ENCODE results near the gene RNF13.
"Not testable (repeated sequence)": the region's sequence is repeated elsewhere in the genome, so short reads cannot be mapped to it uniquely, and the experiment has no call there.

Gene RNF13

GRCh38 chr3:149883860-149884259, 70.8 kb downstream of the RNF13 start:
- not testable (repeated sequence) for H3K9me3 ChIP-seq (ENCODE audit: control insufficient read depth, insufficient read depth, low read length); H3K4me3 ChIP-seq (ENCODE audit: low read depth, low read length); H3K27me3 ChIP-seq (ENCODE audit: control insufficient read depth, insufficient read depth, low read length)

GRCh38 chr3:149884848-149885247, 71.8 kb downstream of the RNF13 start:
- H3K36me3 ChIP-seq (ENCODE audit: control insufficient read depth, insufficient read depth, low read length); H3K27me3 ChIP-seq (ENCODE audit: control insufficient read depth, insufficient read depth, low read length); H3K4me1 ChIP-seq (ENCODE audit: control insufficient read depth, insufficient read depth, low read length); H3K9ac ChIP-seq (ENCODE audit: low read depth, low read length); H3K4me3 ChIP-seq (ENCODE audit: low read depth, low read length); H3K9me3 ChIP-seq (ENCODE audit: control insufficient read depth, insufficient read depth, low read length): not testable (repeated sequence)

More at GRCh38 chr3:149883860-149884259, 70.8 kb downstream of the RNF13 start:
- H3K9ac ChIP-seq (ENCODE audit: low read depth, low read length); H3K36me3 ChIP-seq (ENCODE audit: control insufficient read depth, insufficient read depth, low read length); H3K4me1 ChIP-seq (ENCODE audit: control insufficient read depth, insufficient read depth, low read length): not testable (repeated sequence)

- Histone ChIP-seq H3K36me3 (ENCODE audit: control insufficient read depth, insufficient read depth, low read length) (no peaks in the 10 kb centered on the region), H3K9me3 (ENCODE audit: control insufficient read depth, insufficient read depth, low read length) (no peaks in the 10 kb centered on the region), H3K4me1 (ENCODE audit: control insufficient read depth, insufficient read depth, low read length) (no peaks in the 10 kb centered on the region), H3K27me3 (ENCODE audit: control insufficient read depth, insufficient read depth, low read length) (no peaks in the 10 kb centered on the region), H3K4me3 (ENCODE audit: low read depth, low read length) (no peak overlapping the region), H3K9ac (ENCODE audit: low read depth, low read length) (no peak overlapping the region)
These were observed 73.9 kb downstream of the RNF13 start for GRCh38 chr3:149886957-149887356.

- Histone ChIP-seq H3K9ac (ENCODE audit: low read depth, low read length) (no peak overlapping the region), H3K9me3 (ENCODE audit: control insufficient read depth, insufficient read depth, low read length) (no peaks in the 10 kb centered on the region), H3K36me3 (ENCODE audit: control insufficient read depth, insufficient read depth, low read length) (no peaks in the 10 kb centered on the region), H3K4me3 (ENCODE audit: low read depth, low read length) (no peak overlapping the region), H3K27me3 (ENCODE audit: control insufficient read depth, insufficient read depth, low read length) (no peaks in the 10 kb centered on the region), H3K4me1 (ENCODE audit: control insufficient read depth, insufficient read depth, low read length) (no peaks in the 10 kb centered on the region)
These were observed 78.6 kb downstream of the RNF13 start for GRCh38 chr3:149891621-149892020.

- H3K4me1 ChIP-seq (ENCODE audit: control insufficient read depth, insufficient read depth, low read length): no peaks in the 10 kb centered on the region
- no peaks in the 10 kb centered on the region for H3K36me3 ChIP-seq (ENCODE audit: control insufficient read depth, insufficient read depth, low read length)
- no peaks in the 10 kb centered on the region for H3K27me3 ChIP-seq (ENCODE audit: control insufficient read depth, insufficient read depth, low read length)
- no peak overlapping the region for H3K9ac ChIP-seq (ENCODE audit: low read depth, low read length)
- H3K9me3 ChIP-seq (ENCODE audit: control insufficient read depth, insufficient read depth, low read length): no peaks in the 10 kb centered on the region
- H3K4me3 ChIP-seq (ENCODE audit: low read depth, low read length): no peak overlapping the region
These were observed 79.4 kb downstream of the RNF13 start for GRCh38 chr3:149892371-149892770.

- H3K27me3 ChIP-seq (ENCODE audit: control insufficient read depth, insufficient read depth, low read length): no peaks in the 10 kb centered on the region
- H3K9ac ChIP-seq (ENCODE audit: low read depth, low read length): no peak overlapping the region
- no peak overlapping the region for H3K4me3 ChIP-seq (ENCODE audit: low read depth, low read length)
- H3K4me1 ChIP-seq (ENCODE audit: control insufficient read depth, insufficient read depth, low read length): no peaks in the 10 kb centered on the region
- no peaks in the 10 kb centered on the region for H3K36me3 ChIP-seq (ENCODE audit: control insufficient read depth, insufficient read depth, low read length)
- H3K9me3 ChIP-seq (ENCODE audit: control insufficient read depth, insufficient read depth, low read length): no peaks in the 10 kb centered on the region
These were observed 81.2 kb downstream of the RNF13 start for GRCh38 chr3:149894205-149894604.

GRCh38 chr3:149895339-149895738, 82.3 kb downstream of the RNF13 start:
- H3K36me3 ChIP-seq (ENCODE audit: control insufficient read depth, insufficient read depth, low read length): no peaks in the 10 kb centered on the region
- H3K9me3 ChIP-seq (ENCODE audit: control insufficient read depth, insufficient read depth, low read length): no peaks in the 10 kb centered on the region
- no peak overlapping the region for H3K9ac ChIP-seq (ENCODE audit: low read depth, low read length)
- no peak overlapping the region for H3K4me3 ChIP-seq (ENCODE audit: low read depth, low read length)
- H3K27me3 ChIP-seq (ENCODE audit: control insufficient read depth, insufficient read depth, low read length): no peaks in the 10 kb centered on the region
- no peaks in the 10 kb centered on the region for H3K4me1 ChIP-seq (ENCODE audit: control insufficient read depth, insufficient read depth, low read length)

GRCh38 chr3:149895769-149896168, 82.8 kb downstream of the RNF13 start:
- no peak overlapping the region for H3K4me3 ChIP-seq (ENCODE audit: low read depth, low read length)
- H3K9ac ChIP-seq (ENCODE audit: low read depth, low read length): no peak overlapping the region
- H3K9me3 ChIP-seq (ENCODE audit: control insufficient read depth, insufficient read depth, low read length): no peaks in the 10 kb centered on the region
- H3K27me3 ChIP-seq (ENCODE audit: control insufficient read depth, insufficient read depth, low read length): no peaks in the 10 kb centered on the region
- no peaks in the 10 kb centered on the region for H3K4me1 ChIP-seq (ENCODE audit: control insufficient read depth, insufficient read depth, low read length)
- H3K36me3 ChIP-seq (ENCODE audit: control insufficient read depth, insufficient read depth, low read length): no peaks in the 10 kb centered on the region

- no peak overlapping the region for H3K9ac ChIP-seq (ENCODE audit: low read depth, low read length)
- H3K9me3 ChIP-seq (ENCODE audit: control insufficient read depth, insufficient read depth, low read length): no peaks in the 10 kb centered on the region
- H3K4me1 ChIP-seq (ENCODE audit: control insufficient read depth, insufficient read depth, low read length): no peaks in the 10 kb centered on the region
- no peaks in the 10 kb centered on the region for H3K27me3 ChIP-seq (ENCODE audit: control insufficient read depth, insufficient read depth, low read length)
- no peaks in the 10 kb centered on the region for H3K36me3 ChIP-seq (ENCODE audit: control insufficient read depth, insufficient read depth, low read length)
- no peak overlapping the region for H3K4me3 ChIP-seq (ENCODE audit: low read depth, low read length)
These were observed 85.8 kb downstream of the RNF13 start for GRCh38 chr3:149898771-149899170.

GRCh38 chr3:149900322-149900721, 87.3 kb downstream of the RNF13 start:
- no peaks in the 10 kb centered on the region for H3K4me1 ChIP-seq (ENCODE audit: control insufficient read depth, insufficient read depth, low read length)
- H3K4me3 ChIP-seq (ENCODE audit: low read depth, low read length): no peak overlapping the region
- no peaks in the 10 kb centered on the region for H3K36me3 ChIP-seq (ENCODE audit: control insufficient read depth, insufficient read depth, low read length)
- H3K9me3 ChIP-seq (ENCODE audit: control insufficient read depth, insufficient read depth, low read length): no peaks in the 10 kb centered on the region
- H3K27me3 ChIP-seq (ENCODE audit: control insufficient read depth, insufficient read depth, low read length): no peaks in the 10 kb centered on the region
- H3K9ac ChIP-seq (ENCODE audit: low read depth, low read length): no peak overlapping the region

- H3K27me3 ChIP-seq (ENCODE audit: control insufficient read depth, insufficient read depth, low read length): no peaks in the 10 kb centered on the region
- H3K36me3 ChIP-seq (ENCODE audit: control insufficient read depth, insufficient read depth, low read length): no peaks in the 10 kb centered on the region
- H3K9me3 ChIP-seq (ENCODE audit: control insufficient read depth, insufficient read depth, low read length): no peaks in the 10 kb centered on the region
- H3K9ac ChIP-seq (ENCODE audit: low read depth, low read length): no peak overlapping the region
- no peaks in the 10 kb centered on the region for H3K4me1 ChIP-seq (ENCODE audit: control insufficient read depth, insufficient read depth, low read length)
- no peak overlapping the region for H3K4me3 ChIP-seq (ENCODE audit: low read depth, low read length)
These were observed 88.8 kb downstream of the RNF13 start for GRCh38 chr3:149901770-149902169.

GRCh38 chr3:149902498-149903139, 89.6 kb downstream of the RNF13 start:
- H3K4me1 ChIP-seq (ENCODE audit: control insufficient read depth, insufficient read depth, low read length): no peaks in the 10 kb centered on the region
- no peak overlapping the region for H3K4me3 ChIP-seq (ENCODE audit: low read depth, low read length)
- no peaks in the 10 kb centered on the region for H3K9me3 ChIP-seq (ENCODE audit: control insufficient read depth, insufficient read depth, low read length)
- no peaks in the 10 kb centered on the region for H3K27me3 ChIP-seq (ENCODE audit: control insufficient read depth, insufficient read depth, low read length)
- no peak overlapping the region for H3K9ac ChIP-seq (ENCODE audit: low read depth, low read length)
- no peaks in the 10 kb centered on the region for H3K36me3 ChIP-seq (ENCODE audit: control insufficient read depth, insufficient read depth, low read length)
